ENCODE data around the gene SLC25A39. TPM values are rescaled to one million over a fixed set of nuclear protein-coding genes. Genes with fewer than 3 reads are reported as not detected.
"Not testable (repeated sequence)": the region's sequence is repeated elsewhere in the genome, so short reads cannot be mapped to it uniquely, and the experiment has no call there.

Gene SLC25A39
- total RNA-seq, 1 donor from 2014 or later: 84.9 TPM

DNA sequence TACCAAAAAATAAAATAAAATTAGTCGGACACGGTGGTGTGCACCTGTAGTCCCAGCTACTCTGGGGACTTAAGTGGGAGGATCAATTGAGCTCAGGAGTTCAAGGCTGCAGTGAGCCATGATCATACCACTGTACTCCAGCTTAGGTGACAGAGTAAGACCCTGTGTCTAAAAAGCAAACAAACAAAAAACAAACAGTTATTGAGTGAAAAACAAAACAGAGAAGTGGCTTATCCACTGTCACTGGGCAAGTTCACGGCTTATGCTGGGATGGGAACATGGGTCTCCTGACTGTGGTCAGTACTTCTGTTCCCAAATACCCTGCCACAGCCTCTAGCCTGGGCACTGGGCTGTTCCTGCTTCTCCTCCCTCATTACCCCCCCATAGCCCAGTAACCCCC lies 10.9 kb upstream of the SLC25A39 start:
- no peak for DNase-seq (ENCODE audit: low read depth)

DNA sequence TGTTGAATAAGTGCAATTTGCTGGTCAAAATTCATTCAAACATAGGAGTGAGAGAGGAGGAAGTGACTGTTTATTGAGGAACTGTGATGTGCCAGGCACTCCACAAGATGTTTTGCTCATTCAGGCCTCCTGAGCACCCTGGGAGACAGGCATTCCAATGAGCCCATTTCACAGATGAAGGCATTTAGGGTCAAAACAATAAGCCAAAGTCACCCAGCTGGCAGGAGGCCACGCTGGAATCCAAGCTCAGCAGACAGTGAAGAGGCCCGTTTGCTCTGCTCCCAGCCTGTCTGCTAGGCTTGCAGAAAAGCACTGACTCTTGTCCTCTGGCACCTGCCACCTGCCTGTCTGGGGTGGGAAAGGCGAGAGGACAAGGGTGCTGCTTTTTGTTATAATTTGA lies 10.1 kb upstream of the SLC25A39 start:
- DNase-seq (ENCODE audit: low read depth): peak; percentile 17

DNA sequence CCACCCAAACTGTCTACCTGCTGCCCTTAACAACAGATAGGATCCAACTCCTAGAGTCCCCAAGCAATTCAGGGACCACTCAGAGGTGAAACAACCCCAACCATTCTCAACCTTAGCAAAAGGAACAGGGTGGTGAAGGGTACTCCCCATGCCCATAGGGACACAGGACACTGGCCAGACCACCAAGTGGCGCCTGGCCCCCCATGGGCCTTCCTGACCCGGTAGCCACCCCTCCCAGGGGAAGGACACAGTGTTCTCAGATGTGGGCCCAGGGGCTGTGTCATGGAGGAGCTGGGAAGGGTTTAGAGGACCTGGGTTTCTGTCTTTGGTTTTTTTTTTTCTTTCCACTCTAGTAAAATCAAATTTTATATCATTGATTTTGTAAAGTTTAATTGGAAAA lies 9.7 kb upstream of the SLC25A39 start:
- no peak for DNase-seq (ENCODE audit: low read depth)

DNA sequence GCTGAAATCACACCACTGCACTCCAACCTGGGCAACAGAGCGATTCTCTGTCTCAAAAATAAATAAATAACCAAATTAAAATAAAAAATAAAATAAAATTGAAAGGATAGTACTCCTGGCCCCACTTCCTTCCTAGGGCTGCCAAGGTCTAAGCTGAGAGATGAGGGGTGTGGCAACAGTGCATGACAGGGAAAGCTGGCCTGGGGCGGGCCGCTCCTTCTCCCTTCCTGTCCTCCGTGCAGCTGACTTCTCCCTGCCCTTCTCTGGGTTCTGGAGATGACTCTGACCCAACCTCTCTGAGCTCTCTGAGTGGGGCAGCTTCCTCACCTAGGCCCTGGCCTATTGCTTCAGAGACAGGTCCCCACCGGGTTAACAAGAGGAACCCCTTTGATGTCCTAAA lies 8.7 kb upstream of the SLC25A39 start:
- DNase-seq (ENCODE audit: low read depth): no peak

DNA sequence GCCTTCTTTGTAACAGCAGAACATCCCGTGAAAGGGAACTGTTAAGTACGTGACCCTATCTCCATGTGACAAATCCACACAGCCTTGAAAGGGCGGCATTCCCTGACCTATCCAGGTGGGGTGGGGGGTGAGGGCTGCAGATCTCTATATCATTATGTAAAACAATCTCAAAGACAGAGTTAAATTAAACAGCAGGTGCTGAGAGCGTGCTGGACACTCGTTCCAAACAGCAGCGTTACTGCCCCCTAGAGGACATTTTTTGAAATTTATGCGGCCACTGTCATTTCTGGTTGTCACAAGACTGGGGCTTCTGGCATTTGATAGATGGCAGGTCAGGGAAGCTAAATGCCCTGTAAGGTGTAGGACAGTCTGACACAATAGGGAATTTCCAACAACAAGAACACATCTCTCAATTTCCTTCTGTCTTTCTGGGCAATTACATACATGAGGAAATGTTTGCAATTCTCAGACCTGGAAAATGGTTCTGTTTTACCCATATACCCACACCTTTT lies 6.7 kb upstream of the SLC25A39 start:
- DNase-seq (ENCODE audit: low read depth): peak; percentile 65

DNA sequence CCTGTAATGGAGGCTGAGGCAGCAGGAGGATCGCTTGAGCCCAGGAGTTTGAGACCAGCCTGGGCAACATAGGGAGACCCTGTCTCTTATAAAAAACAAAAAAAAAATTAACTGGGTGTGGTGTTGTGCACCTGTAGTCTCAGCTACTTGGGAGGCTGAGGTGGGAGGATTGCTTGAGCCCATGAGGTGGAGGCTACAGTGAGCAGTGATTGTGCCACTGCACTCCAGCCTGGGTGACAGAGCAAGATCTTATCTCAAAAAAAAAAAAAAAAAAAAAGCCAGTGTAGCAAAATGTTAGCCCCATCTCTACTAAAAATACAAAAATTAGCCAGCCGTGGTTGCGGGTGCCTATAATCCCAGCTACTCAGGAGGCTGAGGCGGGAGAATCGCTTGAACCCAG lies 5.6 kb upstream of the SLC25A39 start:
- not testable (repeated sequence) for DNase-seq (ENCODE audit: low read depth)

DNA sequence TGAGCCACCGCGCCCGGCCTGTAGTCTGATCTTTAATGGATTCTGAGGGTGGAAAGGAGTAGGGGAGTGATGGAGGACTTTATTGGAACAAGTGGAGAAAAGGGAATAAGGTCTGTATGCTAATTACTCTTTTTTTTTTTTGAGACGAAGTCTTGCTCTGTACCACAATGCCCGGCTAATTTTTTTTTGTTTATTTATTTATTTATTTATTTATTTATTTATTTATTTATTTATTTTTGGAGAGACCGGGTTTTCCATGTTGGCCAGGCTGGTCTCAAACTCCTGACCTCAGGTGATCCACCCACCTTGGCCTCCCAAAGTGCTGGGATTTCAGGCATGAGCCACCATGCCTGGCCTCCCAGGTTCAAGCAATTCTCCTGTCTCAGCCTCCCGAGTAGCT lies 4.9 kb upstream of the SLC25A39 start:
- not testable (repeated sequence) for DNase-seq (ENCODE audit: low read depth)

DNA sequence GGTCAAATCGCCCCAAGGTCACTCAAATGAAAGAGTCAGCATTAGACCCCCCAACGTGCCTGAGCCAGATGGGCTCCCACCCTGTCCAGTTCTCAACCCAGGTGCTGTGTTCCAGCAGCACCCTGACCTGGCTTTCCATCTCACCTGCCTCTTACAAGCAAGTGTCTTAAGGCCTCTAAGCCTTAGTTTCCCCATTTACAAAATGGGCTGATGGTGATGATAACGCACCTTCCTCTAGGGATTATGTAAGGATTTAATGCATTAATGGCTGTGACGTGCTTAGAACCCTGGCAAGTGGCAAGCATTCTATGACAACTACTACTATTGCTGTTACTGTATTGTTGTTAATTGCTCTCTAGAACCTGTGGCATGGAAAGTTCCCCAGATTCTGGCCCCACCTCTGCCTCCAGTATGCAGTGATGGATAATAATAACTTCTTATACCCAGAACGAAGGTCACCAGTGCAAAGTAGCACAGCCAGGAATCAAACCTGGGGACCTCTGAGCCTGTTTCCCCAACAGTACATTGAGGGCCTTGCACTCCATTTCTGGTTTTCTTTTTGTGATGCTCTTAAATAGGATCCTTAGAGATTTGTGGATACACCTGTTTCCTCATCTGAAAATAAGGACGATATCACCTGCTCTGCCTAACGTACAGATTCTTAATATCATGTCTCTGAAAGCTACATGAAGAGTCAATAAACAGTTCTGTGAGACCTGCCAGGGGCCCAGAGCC lies 3.3 kb upstream of the SLC25A39 start:
- DNase-seq (ENCODE audit: low read depth): no peak

DNA sequence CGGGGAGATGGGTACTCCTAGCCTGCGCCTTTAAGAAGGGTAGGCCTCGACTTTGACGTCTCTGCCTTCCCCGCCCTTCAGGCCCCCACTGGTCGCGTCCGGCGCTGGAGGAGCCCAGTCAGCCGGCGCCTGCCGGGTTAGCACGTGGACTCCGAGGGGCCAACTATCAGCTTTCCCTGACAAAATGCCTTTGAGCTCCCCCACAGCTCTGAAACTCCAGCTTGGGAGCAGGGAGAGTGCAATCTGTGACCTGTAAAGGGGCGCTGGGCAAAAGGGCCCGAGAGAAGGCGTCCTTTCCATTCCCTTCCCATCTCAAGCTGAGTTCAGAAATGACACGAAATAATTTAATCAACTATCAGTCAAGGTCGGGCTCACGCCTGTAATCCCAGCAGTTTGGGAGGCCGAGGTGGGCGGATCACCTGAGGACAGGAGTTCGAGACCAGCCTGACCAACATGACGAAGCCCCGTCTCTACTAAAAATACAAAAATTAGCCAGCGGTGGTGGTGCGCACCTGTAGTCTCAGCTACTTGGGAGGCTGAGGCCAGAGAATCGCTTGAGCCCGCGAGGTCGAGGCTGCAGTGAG lies 2.3 kb upstream of the SLC25A39 start:
- peak; percentile 92 for DNase-seq (ENCODE audit: low read depth)

DNA sequence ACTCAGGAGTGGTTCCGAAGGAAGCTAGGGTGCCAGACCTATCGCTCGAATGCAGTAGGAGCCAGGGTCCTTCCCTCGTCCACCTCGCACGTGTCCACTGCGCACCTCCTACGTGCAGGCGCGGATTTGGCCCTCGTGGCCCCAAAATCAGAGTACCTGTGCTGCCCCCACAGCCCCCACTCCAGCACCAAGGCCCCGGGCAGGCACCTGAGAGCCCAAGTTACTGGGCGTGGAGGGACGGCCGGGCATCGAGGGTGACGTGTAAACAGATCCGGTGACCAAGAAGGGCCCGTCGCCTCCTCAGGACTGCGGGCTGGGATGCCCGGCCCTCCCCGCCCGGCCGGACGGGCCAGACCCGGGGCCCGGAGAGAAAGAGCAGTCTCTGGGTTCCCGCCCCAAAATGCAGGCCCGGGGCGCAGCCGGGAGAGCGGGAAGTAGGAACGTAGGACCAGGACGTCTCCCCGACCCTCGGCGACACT lies 492 bp downstream of the SLC25A39 start:
- DNase-seq (ENCODE audit: low read depth): no peak

DNA sequence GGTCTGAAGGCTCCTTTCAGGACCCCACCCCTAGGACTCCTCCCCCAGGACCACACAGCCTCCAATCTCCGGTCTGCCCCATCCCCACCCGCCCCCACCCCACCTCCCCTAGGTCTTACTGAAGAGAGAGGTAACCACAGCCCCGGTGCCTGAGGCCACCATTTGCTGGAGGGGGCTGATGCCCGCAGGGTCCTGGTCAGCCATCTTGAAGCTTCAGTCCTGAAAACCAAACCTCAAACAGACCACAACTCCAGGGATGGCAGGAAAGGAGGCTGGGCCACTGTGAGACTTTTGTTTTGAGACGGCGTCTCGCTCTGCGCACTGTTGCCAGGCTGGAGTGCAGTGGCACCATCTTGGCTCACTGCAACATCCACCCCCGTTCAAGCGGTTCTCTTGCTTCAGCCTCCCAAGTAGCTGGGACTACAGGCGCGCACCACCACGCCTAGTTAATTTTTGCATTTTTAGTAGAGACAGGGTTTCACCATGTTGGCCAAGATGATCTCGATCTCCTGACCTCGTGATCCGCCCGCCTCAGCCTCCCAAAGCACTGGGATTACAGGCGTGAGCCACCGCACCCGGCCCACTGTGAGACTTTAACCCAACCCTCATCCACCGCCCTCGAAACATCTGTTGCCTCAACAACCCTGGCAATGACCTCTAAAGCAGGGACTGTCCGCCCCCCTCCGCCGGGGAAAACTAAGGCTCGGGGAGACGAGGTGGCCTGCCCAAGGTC lies 1.1 kb downstream of the SLC25A39 start:
- DNase-seq (ENCODE audit: low read depth): no peak

DNA sequence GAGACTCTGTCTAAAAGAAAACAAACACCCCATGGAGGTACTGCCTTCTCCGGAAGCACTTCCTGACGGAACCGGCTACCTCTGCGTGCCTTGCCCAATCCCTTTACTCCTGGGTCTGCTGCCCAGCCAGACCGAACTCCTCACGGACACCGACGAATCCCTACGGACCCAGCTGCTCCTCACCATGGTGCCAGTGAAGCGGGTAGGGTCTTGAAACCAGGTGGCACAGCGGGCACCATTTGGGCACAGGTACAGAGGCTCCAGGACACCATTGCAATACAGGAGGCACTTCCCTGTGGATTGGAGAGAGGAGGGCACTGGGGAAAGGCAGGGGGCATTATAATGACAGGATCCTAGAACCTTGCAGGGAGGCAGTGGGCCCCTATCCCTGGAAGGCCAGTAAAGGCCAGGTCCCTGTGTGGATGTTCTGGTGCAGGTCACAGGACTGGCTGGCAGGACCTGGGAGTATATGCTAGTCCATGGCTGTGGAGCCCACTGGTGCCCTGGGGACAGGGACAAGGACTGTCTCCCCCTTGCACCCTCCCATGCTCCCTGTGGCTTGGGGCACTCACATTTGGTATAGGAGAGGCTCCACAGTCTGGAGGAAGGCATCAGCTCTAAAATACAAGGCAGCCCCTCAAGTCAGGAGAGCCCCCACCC lies 2.3 kb downstream of the SLC25A39 start:
- DNase-seq (ENCODE audit: low read depth): no peak

DNA sequence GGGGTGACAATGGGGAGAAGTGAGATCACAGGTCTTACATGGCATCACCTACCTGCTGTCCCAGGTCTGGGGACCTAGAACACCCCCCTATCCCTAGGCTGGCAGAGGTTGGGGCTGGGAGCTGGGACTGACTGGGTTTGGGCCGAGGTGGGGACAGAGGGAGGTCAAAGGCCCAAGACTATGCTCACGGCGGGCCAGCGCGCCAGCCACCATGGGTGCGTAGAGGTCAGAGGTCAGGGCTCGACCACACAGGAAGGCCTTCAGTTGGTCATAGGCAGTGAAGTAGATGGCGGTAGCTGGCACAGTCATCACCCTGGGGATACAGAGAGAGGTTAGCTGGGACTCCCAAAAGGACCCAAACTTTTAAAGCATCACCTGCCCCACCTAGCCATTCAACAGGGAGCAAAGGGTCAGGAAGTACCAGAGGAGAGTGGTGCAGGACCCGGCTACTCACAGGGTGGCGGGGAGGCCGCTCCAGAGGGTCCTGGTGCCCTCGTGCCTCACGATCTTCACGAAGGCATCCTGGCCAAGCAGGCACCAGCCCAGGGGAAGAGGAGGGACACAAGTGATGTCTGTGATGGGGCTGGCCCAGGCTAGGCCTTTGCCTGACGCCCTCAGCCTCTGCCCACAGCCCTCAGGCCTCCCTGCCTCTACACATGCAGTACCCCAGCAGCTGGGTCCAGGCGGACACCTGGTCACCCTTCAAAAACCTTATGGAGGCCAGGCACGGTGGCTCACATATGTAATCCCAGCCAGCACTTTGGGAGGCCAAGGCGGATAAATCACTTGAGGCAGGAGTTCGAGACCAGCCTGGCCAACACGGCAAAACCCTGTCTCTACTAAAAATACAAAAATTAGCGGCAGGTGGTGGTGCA lies 3.1 kb downstream of the SLC25A39 start:
- no peak for DNase-seq (ENCODE audit: low read depth)

DNA sequence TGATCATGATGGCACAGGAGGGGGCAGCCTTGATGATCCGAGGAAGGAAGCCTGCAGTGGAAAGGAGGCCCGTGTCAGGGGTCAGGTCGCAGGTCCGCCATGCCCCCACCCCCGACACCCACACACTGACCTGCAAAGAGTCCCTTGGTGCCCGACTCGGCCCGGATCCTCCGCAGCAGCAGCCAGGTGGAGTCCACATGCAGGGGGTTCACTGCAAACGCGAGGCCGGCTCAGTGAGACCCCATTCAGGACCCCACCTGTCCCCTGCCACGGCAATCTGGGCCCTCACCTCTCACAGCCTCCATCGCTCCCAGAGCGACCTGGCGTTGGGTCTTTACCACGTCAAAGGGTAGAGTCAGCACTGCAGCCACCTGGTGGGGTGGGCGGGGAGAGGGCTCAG lies 4.6 kb downstream of the SLC25A39 start:
- DNase-seq (ENCODE audit: low read depth): no peak

DNA sequence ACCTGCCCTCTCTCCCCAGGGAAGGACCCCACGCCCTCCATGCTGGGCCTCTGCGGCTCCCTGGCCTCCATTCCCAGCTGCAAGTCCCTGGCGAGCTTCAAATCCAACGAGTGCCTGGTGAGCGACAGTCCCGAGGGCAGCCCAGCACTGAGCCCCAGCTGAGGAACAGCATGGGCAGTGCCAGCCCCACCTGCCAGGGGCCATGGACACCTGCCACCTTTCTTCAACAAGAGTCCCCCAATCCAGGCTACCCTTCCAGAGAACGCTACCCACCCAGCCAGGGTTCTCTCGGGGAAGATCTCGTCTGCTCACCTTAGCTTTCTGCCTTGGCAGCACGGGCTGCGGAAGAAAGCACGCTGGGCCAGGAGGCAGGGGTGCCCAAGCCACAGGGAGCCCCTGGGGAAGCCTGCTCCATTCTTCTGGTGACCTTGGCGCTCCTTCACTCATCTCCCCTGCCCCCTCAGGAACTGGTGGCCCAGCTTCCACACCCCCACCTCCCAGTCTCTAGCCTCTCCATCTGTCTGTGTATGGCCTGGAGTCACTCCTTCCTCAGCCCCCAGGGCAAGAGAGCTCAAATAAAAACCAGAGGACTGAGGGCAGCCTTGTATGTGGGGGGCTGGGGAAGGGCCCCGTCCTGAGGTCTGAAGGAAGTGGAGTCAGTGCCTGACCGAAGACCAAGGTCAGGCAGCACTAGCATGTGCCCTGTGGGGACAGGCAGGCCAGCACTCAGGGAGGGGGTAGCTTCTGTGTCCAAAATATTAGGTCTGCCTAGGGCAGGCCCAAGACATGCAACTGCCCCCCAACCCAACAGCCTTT lies 6.3 kb downstream of the SLC25A39 start:
- no peak for DNase-seq (ENCODE audit: low read depth)

DNA sequence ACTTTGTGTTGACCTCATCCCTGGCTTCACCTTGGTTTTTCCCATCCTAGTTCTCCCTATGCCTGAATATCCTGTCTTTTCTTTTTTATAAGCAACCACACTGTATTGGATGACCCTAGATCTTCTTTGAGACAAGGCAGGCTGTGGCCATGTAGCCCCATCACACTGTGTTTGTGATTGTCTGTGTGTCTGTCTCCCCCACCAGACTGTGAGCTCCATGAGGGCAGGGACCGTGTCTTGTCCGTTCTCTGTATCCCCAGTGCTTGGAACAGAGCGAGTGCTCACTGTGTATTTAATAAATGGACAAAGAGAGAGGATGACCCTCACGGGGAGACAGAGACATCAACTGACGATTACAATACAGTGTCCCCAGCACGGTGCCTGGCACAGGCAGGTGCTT lies 7.1 kb downstream of the SLC25A39 start:
- DNase-seq (ENCODE audit: low read depth): no peak

DNA sequence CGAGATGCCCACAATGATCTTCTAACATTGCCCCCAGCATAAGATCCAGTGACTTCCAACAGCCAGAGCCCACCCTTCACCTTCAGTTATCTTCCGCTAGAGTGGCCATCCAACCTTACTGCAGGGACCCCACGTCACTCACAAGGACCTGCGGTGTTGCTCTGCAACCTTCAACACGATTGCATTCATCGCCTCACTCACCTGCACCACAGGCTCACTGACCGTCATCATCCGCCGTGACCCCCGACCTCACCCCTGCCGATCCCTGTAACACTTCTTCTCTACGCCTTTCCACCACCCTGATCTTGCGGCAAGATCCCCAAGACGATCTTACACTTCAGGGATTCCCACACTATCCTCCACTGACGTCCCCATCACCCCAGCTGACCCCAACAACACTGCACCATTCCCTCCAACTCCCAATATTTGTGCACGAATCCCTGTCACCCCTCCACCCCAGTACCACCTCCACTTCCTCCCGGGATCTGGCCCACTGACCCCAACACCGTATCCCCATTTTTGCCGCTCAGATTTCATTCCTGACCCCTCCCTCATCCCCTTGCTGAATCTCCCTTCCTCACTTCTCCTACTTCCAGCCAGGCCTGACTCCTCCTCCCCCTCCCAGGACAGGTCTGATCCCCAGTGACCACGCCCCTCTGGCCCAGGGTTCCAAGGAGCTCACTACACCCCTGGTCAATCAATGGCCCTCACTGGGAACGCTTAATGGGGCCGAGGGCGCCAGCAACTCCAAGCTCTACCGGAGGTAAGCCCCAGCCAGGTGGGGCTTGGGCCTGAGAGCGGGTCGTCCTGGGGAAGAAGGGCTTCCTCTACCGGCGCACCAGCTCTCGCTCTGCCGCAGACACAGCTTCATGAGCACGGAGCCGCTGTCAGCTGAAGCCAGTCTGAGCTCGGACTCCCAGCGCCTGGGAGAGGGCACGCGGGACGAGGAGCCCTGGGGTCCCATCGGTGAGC lies 8.6 kb downstream of the SLC25A39 start:
- no peak for DNase-seq (ENCODE audit: low read depth)

DNA sequence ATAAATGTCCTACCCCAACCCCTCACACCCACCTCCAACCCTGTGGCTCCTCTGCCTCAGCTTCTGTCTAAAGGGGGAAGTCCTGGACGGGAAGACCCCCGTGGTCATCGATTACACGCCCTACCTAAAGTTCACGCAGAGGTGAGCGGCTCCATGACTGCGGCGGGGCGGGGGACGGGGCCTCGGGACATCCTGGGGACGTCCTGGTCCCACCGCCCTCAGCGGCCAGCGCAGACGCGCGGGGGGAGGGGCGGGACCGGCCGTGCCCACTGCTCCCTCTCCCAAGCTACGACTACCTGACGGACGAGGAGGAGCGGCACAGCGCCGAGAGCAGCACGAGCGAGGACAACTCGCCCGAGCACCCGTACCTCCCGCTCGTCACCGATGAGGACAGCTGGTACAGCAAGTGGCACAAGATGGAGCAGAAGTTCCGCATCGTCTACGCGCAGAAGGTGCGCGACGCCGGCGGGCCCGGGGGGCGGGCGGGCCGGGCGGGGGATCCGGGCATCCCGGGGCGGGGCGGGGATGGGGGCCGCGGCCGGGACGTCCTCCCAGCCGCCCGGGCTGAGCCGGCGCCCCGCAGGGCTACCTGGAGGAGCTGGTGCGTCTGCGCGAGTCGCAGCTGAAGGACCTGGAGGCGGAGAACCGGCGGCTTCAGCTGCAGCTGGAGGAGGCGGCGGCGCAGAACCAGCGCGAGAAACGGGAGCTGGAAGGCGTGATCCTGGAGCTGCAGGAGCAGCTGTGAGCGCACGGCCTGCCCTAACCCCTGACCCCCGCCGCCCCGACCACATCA lies 9.6 kb downstream of the SLC25A39 start:
- no peak for DNase-seq (ENCODE audit: low read depth)
